Measurements from ENCODE around the gene EXPH5. TPM values are rescaled to one million over a fixed set of nuclear protein-coding genes. Genes with fewer than 3 reads are reported as not detected.

The EXPH5 gene
- total and polyA plus RNA-seq, 2 experiments from 2014 or later = not detected

- H2AFZ ChIP-seq = no peak overlapping the region
- in situ Hi-C loops (cut with MboI) = no loop called here
- no peak overlapping the region for H3K27ac ChIP-seq
- no peaks in the 10 kb centered on the region for H3K9me3 ChIP-seq (ENCODE audit: low read depth)
- no peaks in the 10 kb centered on the region for H3K9me2 ChIP-seq (ENCODE audit: insufficient read depth)
- TF ChIP-seq EZH2 (IDR thresholded peaks at IDR 0.05; ENCODE audit: insufficient read depth, poor library complexity, severe bottlenecking) = no peak
- no peak for TF ChIP-seq EZH2phosphoT487 (IDR thresholded peaks at IDR 0.05; ENCODE audit: insufficient read depth, low read depth)
- H3F3A ChIP-seq (ENCODE audit: insufficient read depth) = no peaks in the 10 kb centered on the region
- H3K9ac ChIP-seq = no peak overlapping the region
- H3K4me3 ChIP-seq = no peak overlapping the region
- WGBS, 2 experiments (ENCODE audit: low coverage in 1 of 2, low lambda C conversion rate in 2 of 2, missing lambda C conversion rate in 2 of 2) = 90 to 91% methylated on average over 11 of the region's 11 CpGs
- H3K79me2 ChIP-seq (ENCODE audit: insufficient read depth) = no peaks in the 10 kb centered on the region
- no peaks in the 10 kb centered on the region for H3K27me3 ChIP-seq (replicated peaks; ENCODE audit: insufficient read depth)
- no peak for DNase-seq
- H3K36me3 ChIP-seq (ENCODE audit: low read depth) = 0 out of 2 replicates have a peak, but pooled peaks cover 4% of the 10 kb centered on the region
- no peak overlapping the region for H3K4me2 ChIP-seq (ENCODE audit: unreplicated experiment)
- no peaks in the 10 kb centered on the region for H4K20me1 ChIP-seq (ENCODE audit: insufficient read depth)
- H3K4me1 ChIP-seq (ENCODE audit: insufficient read depth) = no peaks in the 10 kb centered on the region
These were observed 118.7 kb downstream of the EXPH5 start for GRCh38 chr11:108474664-108475463.

GRCh38 chr11:108472681-108473080 lies 120.9 kb downstream of the EXPH5 start:
- no peak overlapping the region for H2AFZ ChIP-seq
- no peaks in the 10 kb centered on the region for H3K79me2 ChIP-seq (ENCODE audit: insufficient read depth)
- WGBS, 2 experiments (ENCODE audit: low coverage in 1 of 2, low lambda C conversion rate in 2 of 2, missing lambda C conversion rate in 2 of 2) = 98 to 100% methylated on average over 1 of the region's 1 CpG
- TF ChIP-seq EZH2 (IDR thresholded peaks at IDR 0.05; ENCODE audit: insufficient read depth, poor library complexity, severe bottlenecking) = no peak
- TF ChIP-seq EZH2phosphoT487 (IDR thresholded peaks at IDR 0.05; ENCODE audit: insufficient read depth, low read depth) = no peak
- no peaks in the 10 kb centered on the region for H3K4me1 ChIP-seq (ENCODE audit: insufficient read depth)
- H3K4me2 ChIP-seq (ENCODE audit: unreplicated experiment) = no peak overlapping the region
- H3K27me3 ChIP-seq (replicated peaks; ENCODE audit: insufficient read depth) = no peaks in the 10 kb centered on the region
- no peaks in the 10 kb centered on the region for H3K36me3 ChIP-seq (ENCODE audit: low read depth)
- no peak for DNase-seq
- no peak overlapping the region for H3K27ac ChIP-seq
- H3F3A ChIP-seq (ENCODE audit: insufficient read depth) = no peaks in the 10 kb centered on the region
- no peaks in the 10 kb centered on the region for H4K20me1 ChIP-seq (ENCODE audit: insufficient read depth)
- in situ Hi-C loops (cut with MboI) = no loop called here
- H3K9ac ChIP-seq = no peak overlapping the region
- H3K4me3 ChIP-seq = no peak overlapping the region
- no peaks in the 10 kb centered on the region for H3K9me3 ChIP-seq (ENCODE audit: low read depth)
- no peaks in the 10 kb centered on the region for H3K9me2 ChIP-seq (ENCODE audit: insufficient read depth)

GRCh38 chr11:108468478-108468864 lies 125.1 kb downstream of the EXPH5 start:
- in situ Hi-C loops (cut with MboI) = no loop called here
- Histone ChIP-seq H3K9me2 (ENCODE audit: insufficient read depth) (no peaks in the 10 kb centered on the region), H3K27ac (no peak overlapping the region), H3K4me3 (no peak overlapping the region), H2AFZ (peak overlapping the region; percentile 94), H3K27me3 (replicated peaks; ENCODE audit: insufficient read depth) (no peaks in the 10 kb centered on the region), H3K79me2 (ENCODE audit: insufficient read depth) (no peaks in the 10 kb centered on the region), H3K9ac (no peak overlapping the region), H3K4me1 (ENCODE audit: insufficient read depth) (no peaks in the 10 kb centered on the region), H3K36me3 (ENCODE audit: low read depth) (no peaks in the 10 kb centered on the region), H3K9me3 (ENCODE audit: low read depth) (no peaks in the 10 kb centered on the region), H3F3A (ENCODE audit: insufficient read depth) (peaks cover 6% of the 10 kb centered on the region; the same call in 1 of the 2 replicates), H3K4me2 (ENCODE audit: unreplicated experiment) (no peak overlapping the region), H4K20me1 (ENCODE audit: insufficient read depth) (no peaks in the 10 kb centered on the region)
- no peak for DNase-seq
- WGBS, 2 experiments (ENCODE audit: low coverage in 1 of 2, low lambda C conversion rate in 2 of 2, missing lambda C conversion rate in 2 of 2) = 56 to 58% methylated on average over 1 of the region's 1 CpG
- no peak for TF ChIP-seq EZH2phosphoT487 (IDR thresholded peaks at IDR 0.05; ENCODE audit: insufficient read depth, low read depth)
- no peak for TF ChIP-seq EZH2 (IDR thresholded peaks at IDR 0.05; ENCODE audit: insufficient read depth, poor library complexity, severe bottlenecking)

- Histone ChIP-seq H3K4me2 (ENCODE audit: unreplicated experiment) (peak within 1 kb of the TSS; percentile 96), H3K27me3 (replicated peaks; ENCODE audit: insufficient read depth) (no peaks in the 10 kb centered on the region), H4K20me1 (ENCODE audit: insufficient read depth) (no peaks in the 10 kb centered on the region), H3K36me3 (ENCODE audit: low read depth) (no peaks in the 10 kb centered on the region), H2AFZ (peak within 1 kb of the TSS; percentile 94), H3K4me1 (ENCODE audit: insufficient read depth) (no peaks in the 10 kb centered on the region), H3F3A (ENCODE audit: insufficient read depth) (peaks cover 6% of the 10 kb centered on the region; the same call in 1 of the 2 replicates), H3K9me2 (ENCODE audit: insufficient read depth) (no peaks in the 10 kb centered on the region), H3K4me3 (peak within 1 kb of the TSS; percentile 87), H3K9ac (peak within 1 kb of the TSS; percentile 93), H3K9me3 (ENCODE audit: low read depth) (no peaks in the 10 kb centered on the region), H3K79me2 (ENCODE audit: insufficient read depth) (no peaks in the 10 kb centered on the region), H3K27ac (peak within 1 kb of the TSS; percentile 95)
- peak; percentile 99 for DNase-seq
- 1% methylated on average over 35 of the region's 35 CpGs for WGBS, 2 experiments (ENCODE audit: low coverage in 1 of 2, low lambda C conversion rate in 2 of 2, missing lambda C conversion rate in 2 of 2)
- in situ Hi-C loops (cut with MboI) = no loop called here
- TF ChIP-seq EZH2phosphoT487 (IDR thresholded peaks at IDR 0.05; ENCODE audit: insufficient read depth, low read depth) (no peak), EZH2 (IDR thresholded peaks at IDR 0.05; ENCODE audit: insufficient read depth, poor library complexity, severe bottlenecking) (no peak)
These were observed 126.3 kb downstream of the EXPH5 start, which contains the start of gene C11orf65 for GRCh38 chr11:108467091-108467823. Gene C11orf65, minus strand, starts transcription at chr11:108467529. Its CDS starts 5,970 bp downstream, at chr11:108461559.
